Body of pancreas (tissue), 4 donors: ENCODE measurements around the gene GRIK1. TPM values are rescaled to one million over a fixed set of nuclear protein-coding genes. Genes with fewer than 3 reads are reported as not detected.

ENCODE experiments used
- ATAC-seq: fragments of 150-250 bp; one replicate; pipeline ENCODE4 v1.9.1; 2016
- DNase-seq, 4 donors: peaks; one replicate each; pipeline ENCODE4 v3.0.0-alpha.2; 2019
- H3K27ac ChIP-seq, 4 donors: fragments of 200-600 bp; sonication (generic); 1 replicate in 3 of 4; 2 replicates in 1 of 4; pipeline versions ENCODE4 v1.5.1 to v1.6.1; 2016 to 2019; ENCODE audit warnings: mild to moderate bottlenecking in 1 of 4, mixed read lengths in 1 of 4, moderate library complexity in 1 of 4
- H3K27me3 ChIP-seq, 2 donors: fragments of 200-600 bp; sonication (generic); one replicate each; pipeline ENCODE4 v1.6.0; 2016; ENCODE audit warnings: mild to moderate bottlenecking in 1 of 2
- H3K36me3 ChIP-seq, 2 donors: fragments of 200-600 bp; sonication (generic); replicated peaks in 1 of 2; 2 replicates each; pipeline ENCODE4 v1.5.1; 2016; ENCODE audit warnings: low read depth in 2 of 2; ENCODE audit not compliant: insufficient read depth in 1 of 2
- H3K4me1 ChIP-seq: fragments of 200-600 bp; sonication (generic); one replicate; pipeline ENCODE4 v1.6.0; 2016
- H3K4me3 ChIP-seq, 2 donors: fragments of 200-600 bp; sonication (generic); 1 replicate in 1 of 2; 2 replicates in 1 of 2; pipeline ENCODE4 v1.5.1; 2016 to 2019
- H3K9me3 ChIP-seq, 3 donors: fragments of 200-600 bp; sonication (generic); 1 replicate in 2 of 3; 2 replicates in 1 of 3; pipeline ENCODE4 v1.5.1; 2016
- CTCF ChIP-seq, 7 experiments: fragments of 450-650 bp in 4 of 7; fragments of 200-600 bp in 3 of 7; sonication (generic) in 3 of 7; IDR thresholded peaks; one replicate each; pipeline ENCODE4 v1.5.1; 2016 to 2019; ENCODE audit warnings: antibody characterized with exemption in 7 of 7
- POLR2A ChIP-seq, 3 donors: fragments of 450-650 bp; IDR thresholded peaks; one replicate each; pipeline ENCODE4 v1.6.1; 2016; ENCODE audit warnings: antibody characterized with exemption in 3 of 3, mild to moderate bottlenecking in 2 of 3
- WGBS, 2 donors: methylation state at CpG; one replicate each; pipeline ENCODE4 v1.1.5; 2017; 5-methylcytosine and 5-hydroxymethylcytosine counted together
- intact Hi-C: fragments of 100-400 bp; cut with DNase I; formaldehyde crosslinking; loops from one replicate; pipeline ENCODE4 v1.15.1; 2023
- total RNA-seq, 2 donors: library from RNA; depleted of rRNA; stranded (reverse); fragments of >200 nt; gene quantifications; one replicate each; pipeline ENCODE4 v1.1.0, GENCODE V29; 2016

GRIK1 gene
- total RNA-seq, 2 donors from 2014 or later: 0.66 TPM; not detected in 1

- H3K4me3 ChIP-seq: no peak overlapping the region
- no peaks in the 10 kb centered on the region for H3K9me3 ChIP-seq
- no peaks in the 10 kb centered on the region for H3K27me3 ChIP-seq
- no peaks in the 10 kb centered on the region for H3K4me1 ChIP-seq
- H3K36me3 ChIP-seq: no peaks in the 10 kb centered on the region
- DNase-seq (no peak), ATAC-seq (no peak)
- intact Hi-C loops: no loop called here
- H3K27ac ChIP-seq: no peak overlapping the region
- 68 to 85% methylated on average over 2 of the region's 2 CpGs for WGBS, 2 donors
- TF ChIP-seq CTCF (IDR thresholded peaks at IDR 0.05) (no peak), POLR2A (IDR thresholded peaks at IDR 0.05) (no peak)
Measured at GRCh38 chr21:29832217-29832616, 107.6 kb downstream of the GRIK1 start.

- TF ChIP-seq POLR2A (IDR thresholded peaks at IDR 0.05): no peak
- no peak for TF ChIP-seq CTCF (IDR thresholded peaks at IDR 0.05)
- H3K4me1 ChIP-seq: no peaks in the 10 kb centered on the region
- no peaks in the 10 kb centered on the region for H3K27me3 ChIP-seq
- ATAC-seq (no peak), DNase-seq (no peak)
- intact Hi-C loops: no loop called here
- no peak overlapping the region for H3K27ac ChIP-seq
- no peaks in the 10 kb centered on the region for H3K9me3 ChIP-seq
- WGBS, 2 donors: 71 to 83% methylated on average over 2 of the region's 2 CpGs
- no peaks in the 10 kb centered on the region for H3K36me3 ChIP-seq
- H3K4me3 ChIP-seq: no peak overlapping the region
Measured at GRCh38 chr21:29829564-29830275, 110.1 kb downstream of the GRIK1 start.

DNA sequence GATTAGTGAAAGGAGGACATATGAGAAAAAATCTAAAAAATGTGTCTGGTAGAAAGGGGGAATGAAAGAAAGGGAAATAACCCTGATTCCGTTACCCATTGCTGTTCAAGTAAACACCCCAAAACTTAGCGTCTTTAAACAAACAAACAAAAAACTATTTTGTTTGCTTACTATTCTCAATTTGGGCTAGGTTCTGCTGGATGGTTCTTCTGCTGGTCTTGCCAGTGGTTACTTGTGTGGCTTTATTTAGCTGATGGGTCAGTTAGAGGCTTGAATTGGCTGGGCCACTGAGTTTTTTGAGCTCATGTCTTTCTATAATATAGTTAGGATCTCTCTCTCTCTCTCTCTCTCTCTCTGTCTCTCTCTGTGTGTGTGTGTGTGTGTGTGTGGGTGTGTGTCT lies 112.1 kb downstream of the GRIK1 start:
- intact Hi-C loops: no loop called here
- WGBS, 2 donors: 87 to 91% methylated on average over 2 of the region's 2 CpGs
- ATAC-seq (no peak), DNase-seq (no peak)
- Histone ChIP-seq H3K9me3 (no peaks in the 10 kb centered on the region), H3K27me3 (no peaks in the 10 kb centered on the region), H3K4me3 (no peak overlapping the region), H3K27ac (no peak overlapping the region), H3K4me1 (no peaks in the 10 kb centered on the region), H3K36me3 (no peaks in the 10 kb centered on the region)
- TF ChIP-seq CTCF (IDR thresholded peaks at IDR 0.05) (no peak), POLR2A (IDR thresholded peaks at IDR 0.05) (no peak)

DNA sequence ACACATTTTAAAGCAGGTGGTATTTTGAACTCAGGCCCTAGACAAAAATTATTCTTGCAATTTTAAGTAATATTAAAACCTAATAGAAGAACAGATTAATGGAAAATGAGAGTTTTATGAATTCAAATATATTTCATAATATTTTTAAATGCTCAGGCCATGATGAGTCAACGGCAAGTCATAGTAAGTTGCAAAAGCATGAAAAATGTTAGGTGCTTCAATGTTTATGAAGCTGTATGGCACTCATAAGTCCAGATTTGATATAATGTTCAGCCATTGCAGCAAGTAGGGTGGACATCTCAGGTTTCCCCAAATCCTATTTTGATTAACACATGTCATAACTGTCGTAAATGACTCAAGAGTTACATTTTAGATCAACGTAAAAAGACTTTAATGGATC lies 112.6 kb downstream of the GRIK1 start:
- 91 to 94% methylated on average over 3 of the region's 3 CpGs for WGBS, 2 donors
- TF ChIP-seq POLR2A (IDR thresholded peaks at IDR 0.05): no peak
- no peaks in the 10 kb centered on the region for H3K36me3 ChIP-seq
- no peak overlapping the region for H3K4me3 ChIP-seq
- ATAC-seq: no peak
- no peaks in the 10 kb centered on the region for H3K27me3 ChIP-seq
- H3K27ac ChIP-seq: no peak overlapping the region
- H3K9me3 ChIP-seq: no peaks in the 10 kb centered on the region
- H3K4me1 ChIP-seq: no peaks in the 10 kb centered on the region
- DNase-seq: no peak
- intact Hi-C loops: no loop called here

DNA sequence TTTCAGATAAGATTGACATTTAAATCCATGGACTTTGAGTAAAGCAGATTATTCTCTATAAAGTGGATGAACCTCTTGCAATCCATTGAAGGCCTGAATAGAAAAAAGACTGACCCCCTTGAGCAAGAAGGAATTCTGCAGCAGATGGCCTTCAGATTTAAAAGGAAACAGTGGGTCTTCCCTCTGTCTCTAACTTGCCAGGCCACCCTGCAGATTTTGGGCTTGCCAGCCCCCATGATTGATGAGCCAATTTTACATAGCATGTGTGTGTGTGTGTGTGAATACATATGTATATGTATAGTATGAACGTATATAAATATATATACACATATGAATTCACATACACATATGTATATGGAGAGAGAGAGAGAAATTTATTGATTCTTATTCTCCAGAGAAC lies 113.4 kb downstream of the GRIK1 start:
- DNase-seq (no peak), ATAC-seq (no peak)
- Histone ChIP-seq H3K36me3 (no peaks in the 10 kb centered on the region), H3K27me3 (no peaks in the 10 kb centered on the region), H3K4me3 (no peak overlapping the region), H3K9me3 (no peaks in the 10 kb centered on the region), H3K27ac (no peak overlapping the region), H3K4me1 (no peaks in the 10 kb centered on the region)
- TF ChIP-seq CTCF (IDR thresholded peaks at IDR 0.05): no peak
- intact Hi-C loops: no loop called here
- 75 to 91% methylated on average over 1 of the region's 1 CpG for WGBS, 2 donors
